Stimulated activated CD8-positive, alpha-beta memory T cell treated with anti-CD3 and anti-CD28 coated beads, Interleukin-2, amount 100 ng/mL, for 48 hours (primary cell): ENCODE measurements around the gene ASRGL1.
A peak's percentile ranks its signal among the peaks of the same experiment; 100 is the strongest.
"Not testable (repeated sequence)": the region's sequence is repeated elsewhere in the genome, so short reads cannot be mapped to it uniquely, and the experiment has no call there.

Source experiments
- DNase-seq, 2 donors: peaks; one replicate each; pipeline ENCODE4 v3.0.0-alpha.2; 2020; ENCODE audit warnings: low read depth in 2 of 2

Gene ASRGL1

DNA sequence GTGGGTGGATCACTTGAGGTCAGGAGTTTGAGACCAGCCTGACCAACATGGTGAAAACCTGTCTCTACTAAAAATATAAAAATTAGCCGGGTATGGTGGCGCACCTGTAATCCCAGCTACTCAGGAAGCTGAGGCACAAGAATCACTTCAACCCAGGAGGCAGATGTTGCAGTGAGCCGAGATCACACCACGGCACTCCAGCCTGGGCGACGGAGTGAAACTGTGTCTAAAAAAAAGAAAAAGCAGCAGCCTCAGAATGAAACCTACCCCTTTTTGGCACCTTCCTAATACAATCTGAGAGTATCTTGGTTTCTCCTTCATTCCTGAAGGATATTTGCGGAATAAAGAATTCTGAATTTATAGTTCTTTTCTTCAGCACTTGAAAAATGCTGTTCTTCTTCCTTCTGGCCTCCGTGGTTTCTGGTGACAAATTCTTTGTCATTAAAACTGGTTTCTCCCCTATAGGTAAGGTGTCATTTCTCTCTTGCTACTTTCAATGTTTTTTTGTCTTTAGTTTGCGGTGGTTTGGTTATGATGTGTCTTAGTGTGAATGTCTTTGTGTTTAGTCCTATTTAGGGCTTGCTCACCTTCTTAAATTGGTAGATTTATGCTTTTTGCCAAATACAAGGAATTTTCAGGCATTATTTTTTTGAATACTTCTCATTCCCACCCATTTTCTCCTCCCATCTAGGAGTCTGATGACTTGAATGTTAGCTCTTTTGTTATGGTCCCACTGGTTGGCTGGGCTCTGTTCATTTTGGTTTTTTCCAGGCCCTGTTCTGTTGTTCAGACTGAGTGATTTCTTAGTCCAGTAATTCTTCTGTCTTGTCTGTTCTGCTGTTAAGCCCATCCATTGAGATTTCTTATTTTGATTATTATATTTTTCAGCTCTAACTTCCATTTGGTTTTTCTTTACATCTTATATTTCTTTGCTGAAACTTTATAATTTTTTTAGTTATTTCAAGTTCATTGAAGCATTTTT is 15.4 kb downstream of the ASRGL1 start:
- DNase-seq: no peak

DNA sequence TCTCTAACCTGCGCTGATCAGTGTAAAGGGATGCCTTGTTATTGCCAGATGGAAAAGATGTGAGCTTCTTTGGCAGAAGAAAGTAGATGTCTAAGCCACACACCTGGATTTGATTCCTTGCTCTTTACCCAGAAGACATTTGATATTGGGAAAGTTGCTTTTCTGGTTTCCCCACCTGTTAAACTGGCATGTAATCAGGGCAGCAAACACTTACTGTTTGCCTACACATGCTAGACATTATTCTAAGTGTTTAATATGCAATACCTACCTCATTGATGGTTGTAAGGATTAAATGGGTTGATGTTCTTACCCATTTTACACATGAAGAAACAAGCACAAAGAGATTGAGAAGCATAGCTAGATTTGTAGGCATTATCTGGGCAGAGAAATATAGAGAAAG is 16.6 kb downstream of the ASRGL1 start:
- DNase-seq: no peak

DNA sequence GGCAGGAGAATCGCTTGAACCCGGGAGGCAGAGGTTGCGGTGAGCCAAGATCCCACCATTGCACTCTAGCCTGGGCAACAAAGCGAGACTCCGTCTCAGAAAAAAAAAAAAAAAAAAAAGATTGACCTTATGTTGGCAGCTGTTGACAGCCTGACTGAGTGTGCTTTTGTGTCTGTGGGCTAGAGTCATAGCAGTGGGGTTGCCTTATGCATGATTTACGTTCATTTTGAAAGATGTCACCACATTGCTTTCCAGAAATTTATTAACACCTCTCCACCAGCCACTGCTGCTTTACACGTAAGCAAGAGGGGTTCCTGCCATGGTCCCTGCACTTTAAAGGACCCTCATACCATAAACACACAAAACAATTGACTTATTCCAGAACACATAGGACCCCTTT is 21.0 kb downstream of the ASRGL1 start:
- DNase-seq: no peak

DNA sequence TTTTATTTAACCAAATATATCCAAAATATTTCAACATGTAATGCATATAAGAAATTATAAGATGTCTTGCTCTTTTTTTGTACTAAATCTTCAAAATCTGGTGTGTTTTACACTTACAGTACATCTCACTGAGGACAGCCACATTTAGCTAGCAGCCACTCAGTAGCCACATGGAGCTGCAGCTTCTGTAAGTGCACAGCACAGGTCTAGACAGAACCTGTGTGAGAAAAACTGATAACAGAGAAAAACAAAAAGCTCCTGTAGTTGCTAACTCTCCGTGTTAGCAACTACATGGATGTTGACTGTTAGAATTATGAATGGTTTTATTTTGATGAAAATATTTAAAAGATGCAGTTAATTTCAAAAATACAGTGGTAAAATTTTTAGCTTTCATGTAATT is 22.2 kb downstream of the ASRGL1 start:
- no peak for DNase-seq

DNA sequence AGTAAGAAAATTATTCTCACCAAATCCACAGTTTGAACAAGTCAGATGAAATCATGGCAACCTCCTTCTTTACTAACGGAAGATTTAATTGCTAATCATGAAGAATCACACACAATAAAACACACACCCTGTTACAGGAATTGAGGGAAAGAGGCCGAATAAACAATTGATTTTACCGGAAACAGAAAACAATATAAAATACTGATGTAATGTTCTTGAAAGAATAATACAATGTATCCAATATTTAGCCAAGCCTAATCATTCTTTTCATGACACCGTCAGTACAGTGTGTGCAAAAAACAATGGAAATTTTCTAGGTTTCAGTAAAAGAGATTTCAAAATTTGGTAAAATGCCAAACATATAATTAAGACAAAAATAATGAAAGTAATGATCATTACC is 23.4 kb downstream of the ASRGL1 start:
- no peak for DNase-seq

DNA sequence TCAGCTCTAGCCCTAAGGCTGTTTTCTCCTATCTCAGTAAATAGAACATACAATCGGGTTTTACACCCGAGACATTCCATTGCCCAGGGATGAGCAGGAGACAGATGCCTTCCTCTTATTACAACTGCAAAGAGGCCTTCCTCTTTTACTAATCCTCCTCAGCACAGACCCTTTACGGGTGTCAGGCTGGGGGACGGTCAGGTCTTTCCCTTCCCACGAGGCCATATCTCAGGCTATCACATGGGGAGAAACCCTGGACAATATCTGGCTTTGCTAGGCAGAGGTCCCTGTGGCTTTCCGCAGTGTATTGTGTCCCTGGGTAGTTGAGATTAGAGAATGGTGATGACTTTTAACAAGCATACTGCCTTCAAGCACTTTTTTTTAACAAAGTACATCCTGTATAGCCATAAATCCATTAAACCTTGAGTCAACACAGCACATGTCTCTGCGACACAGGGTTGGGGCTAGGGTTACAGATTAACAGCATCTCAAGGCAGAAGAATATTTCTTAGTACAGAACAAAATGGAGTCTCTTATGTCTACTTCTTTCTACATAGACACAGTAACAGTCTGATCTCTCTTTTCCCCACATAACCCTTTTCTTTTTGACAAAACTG is 31.7 kb downstream of the ASRGL1 start:
- DNase-seq: not testable (repeated sequence)

DNA sequence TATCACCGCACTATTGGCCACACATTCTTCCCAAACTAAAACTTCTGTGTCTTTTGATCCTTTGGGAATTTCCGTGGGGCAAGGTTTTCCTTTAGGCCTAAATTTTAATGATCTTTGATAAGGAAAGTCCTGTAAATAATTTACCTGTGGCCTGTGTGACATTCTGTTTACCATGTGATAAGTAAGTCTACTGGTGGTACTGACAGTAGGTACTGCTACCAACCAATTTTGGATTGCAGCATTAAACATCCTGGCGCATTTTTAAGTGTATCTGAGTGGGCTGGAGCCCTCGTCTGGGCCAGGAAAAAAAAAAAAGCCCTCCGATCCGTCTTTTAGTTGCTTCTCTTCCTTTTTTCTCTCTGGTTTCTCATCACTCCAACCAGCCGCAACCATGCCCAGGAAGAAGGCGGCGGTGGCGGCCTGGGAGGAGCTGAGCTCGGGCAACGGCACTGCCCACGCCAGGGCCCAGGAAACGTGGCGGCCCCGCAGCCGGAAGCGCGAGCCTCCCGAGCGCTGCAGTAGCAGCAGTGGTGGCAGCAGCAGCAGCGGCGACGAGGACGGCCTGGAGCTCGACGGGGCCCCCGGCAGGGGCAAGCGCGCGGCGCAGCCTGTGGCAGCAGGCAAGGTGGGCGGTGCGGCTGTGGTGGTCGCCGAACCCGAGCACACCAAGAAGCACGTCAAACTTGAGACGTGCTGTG is 33.6 kb downstream of the ASRGL1 start:
- DNase-seq: peak; percentile 17 to 20

DNA sequence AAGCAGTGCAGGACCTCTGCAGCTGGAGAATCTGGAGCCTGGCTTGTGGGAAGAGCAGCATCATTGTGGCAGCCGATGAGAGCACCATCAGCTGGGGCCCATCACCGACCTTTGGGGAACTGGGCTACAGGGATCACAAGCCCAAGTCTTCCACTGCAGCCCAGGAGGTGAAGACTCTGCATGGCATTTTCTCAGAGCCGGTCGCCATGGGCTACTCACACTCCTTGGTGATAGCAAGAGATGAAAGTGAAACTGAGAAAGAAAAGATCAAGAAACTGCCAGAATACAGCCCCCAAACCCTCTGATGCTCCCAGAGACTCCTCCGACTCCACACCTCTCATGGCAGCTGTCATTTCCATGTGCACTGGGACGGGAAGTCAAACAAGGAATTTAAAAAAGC is 35.6 kb downstream of the ASRGL1 start:
- no peak for DNase-seq

DNA sequence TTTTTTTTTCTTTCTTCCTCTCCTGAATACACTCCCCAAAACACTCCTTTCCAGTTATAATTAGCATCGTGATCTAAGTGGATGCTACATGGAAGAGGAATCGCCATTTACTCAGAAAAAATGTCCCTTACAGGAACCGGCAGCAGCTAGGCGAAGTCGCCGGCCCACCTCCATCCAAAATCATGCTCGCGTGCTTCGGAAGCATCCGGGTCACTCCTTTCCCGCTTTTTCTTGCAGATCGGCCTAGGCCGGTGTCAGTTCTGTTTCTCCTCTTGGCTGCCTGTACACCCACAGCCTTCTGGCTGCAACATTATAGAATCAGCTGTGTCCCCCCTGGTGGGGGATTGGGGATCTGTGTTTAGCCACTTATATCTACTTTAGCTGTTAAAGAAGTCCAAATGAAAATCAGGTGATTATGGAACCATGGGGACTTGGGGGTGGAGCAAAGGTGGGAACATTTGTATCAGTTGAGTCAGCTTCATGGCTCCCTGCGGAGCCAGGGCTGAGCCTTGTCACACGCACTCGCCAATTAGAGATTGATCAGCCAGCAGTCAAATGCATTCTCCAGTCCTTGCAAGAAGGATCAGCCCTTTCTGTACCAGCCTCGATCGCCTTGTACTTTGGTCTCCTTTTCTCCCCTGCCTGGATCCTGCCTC is 36.3 kb downstream of the ASRGL1 start:
- DNase-seq: no peak

DNA sequence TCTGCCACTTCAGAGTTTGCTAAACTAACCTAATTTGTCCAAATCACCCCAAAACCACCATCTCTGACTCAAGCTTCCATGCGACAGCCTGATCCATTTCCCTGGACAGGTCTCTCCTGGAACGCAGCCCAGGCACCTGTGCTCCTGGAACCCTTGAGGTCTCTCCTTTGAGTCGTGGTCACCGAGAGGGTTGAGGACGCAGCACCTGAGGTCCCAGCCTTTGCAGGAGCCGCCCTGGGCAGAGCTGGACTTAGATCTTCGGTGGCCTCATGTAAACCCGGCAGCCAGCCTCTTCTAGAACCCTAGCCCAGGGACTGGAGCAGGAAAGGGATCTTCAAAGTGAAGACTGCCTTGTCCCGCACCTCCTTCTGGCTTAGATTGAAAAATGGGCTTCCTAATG is 37.6 kb downstream of the ASRGL1 start:
- no peak for DNase-seq

DNA sequence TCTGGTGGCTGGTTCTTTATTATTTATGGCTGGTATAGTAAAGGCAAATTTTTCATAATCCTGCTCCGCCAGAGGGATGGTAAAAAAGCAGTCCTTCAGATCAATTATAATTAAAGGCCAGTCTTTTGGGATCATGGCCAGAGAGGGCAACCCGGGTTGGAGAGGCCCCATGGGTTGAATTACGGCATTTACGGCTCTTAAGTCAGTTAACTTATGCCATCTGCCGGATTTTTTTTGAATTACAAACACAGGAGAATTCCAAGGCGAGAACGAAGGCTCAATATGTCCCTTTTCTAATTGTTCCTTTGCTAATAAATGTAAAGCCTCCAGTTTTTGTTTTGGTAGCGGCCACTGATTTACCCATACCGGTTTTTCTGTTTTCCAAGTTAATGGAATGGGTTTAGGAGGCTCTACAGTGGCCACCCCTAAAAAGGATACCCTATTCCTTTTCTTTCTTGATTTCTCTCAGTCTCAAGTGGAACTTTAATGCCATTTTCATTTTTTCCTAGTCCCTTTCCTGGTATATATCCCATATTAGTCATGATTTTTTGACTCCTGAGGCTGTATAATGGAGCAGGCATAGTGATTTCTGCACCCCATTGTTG is 41.3 kb downstream of the ASRGL1 start:
- DNase-seq: not testable (repeated sequence)

DNA sequence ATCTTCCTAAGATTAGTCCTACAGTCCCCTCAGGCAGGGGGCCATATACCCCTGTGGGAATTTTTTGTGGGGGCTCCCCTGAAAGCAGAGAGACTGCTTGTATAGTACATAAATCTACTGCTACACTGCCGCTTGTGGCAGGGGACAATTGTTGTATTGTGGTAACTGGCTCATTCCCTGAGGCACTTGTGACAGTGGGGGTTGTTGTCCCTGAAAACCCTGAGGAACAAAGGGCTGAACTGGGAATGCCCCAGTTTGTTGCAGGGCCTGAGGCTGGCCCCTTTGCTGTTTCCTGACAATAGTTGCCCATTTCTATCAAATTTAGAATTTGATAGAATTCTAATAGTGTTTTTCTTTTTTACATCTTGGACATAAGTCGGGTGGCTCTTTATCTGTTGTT is 42.3 kb downstream of the ASRGL1 start:
- DNase-seq: not testable (repeated sequence)

DNA sequence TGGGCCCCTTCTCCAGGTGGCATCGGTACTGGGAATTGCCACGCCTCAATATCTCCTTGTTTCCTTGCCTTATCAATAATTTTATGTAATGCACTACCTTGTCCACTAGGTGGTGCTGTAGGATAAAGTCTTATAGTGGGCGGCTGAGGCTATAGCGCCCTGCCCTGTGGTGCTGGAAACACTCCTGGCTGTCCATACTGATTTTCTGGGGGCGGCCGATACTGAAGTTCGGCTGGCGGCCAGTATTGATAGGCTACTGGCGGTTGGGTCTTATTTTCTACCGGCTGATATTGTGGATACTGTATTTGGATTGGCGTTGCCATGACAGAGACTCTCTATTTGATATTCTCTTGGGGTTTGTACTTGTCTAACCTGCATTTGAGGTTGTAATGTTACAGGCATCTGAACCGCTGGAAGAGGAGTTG is 43.6 kb downstream of the ASRGL1 start:
- not testable (repeated sequence) for DNase-seq

DNA sequence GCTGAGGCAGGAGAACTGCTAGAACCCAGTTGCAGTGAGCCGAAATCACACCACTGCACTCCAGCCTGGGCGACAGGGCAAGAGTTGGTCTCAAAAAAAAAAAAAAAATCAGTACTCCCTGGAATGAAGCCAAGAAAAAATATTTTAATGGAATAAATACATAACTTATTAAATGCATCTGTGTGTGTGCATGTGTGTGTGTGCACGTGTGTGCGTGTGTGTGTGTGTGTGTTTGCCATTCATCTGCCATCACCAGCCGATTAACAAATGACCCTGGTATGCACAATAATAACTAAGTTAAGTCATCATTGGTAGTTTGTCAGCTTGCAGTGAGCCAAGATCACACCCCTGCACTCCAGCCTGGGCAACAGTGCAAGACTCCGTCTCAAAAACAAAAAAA is 46.6 kb downstream of the ASRGL1 start:
- DNase-seq: no peak

DNA sequence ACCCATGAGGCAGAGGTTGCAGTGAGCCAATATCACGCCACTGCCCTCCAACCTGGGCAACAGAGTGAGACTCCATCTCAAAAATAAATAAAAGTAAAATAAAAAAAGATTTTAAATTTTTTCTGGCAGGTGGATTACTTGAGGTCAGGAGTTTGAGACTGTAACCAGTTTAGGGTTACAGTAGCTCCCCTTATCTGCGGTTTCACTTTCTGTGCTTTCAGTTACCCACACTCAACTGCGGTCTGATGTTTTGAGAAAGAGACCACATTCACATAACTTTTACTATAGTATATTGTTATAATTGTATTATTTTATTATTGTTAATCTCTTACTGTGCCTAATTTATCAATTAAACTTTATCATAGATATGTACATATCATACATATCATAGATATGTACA is 48.8 kb downstream of the ASRGL1 start:
- DNase-seq: not testable (repeated sequence)

DNA sequence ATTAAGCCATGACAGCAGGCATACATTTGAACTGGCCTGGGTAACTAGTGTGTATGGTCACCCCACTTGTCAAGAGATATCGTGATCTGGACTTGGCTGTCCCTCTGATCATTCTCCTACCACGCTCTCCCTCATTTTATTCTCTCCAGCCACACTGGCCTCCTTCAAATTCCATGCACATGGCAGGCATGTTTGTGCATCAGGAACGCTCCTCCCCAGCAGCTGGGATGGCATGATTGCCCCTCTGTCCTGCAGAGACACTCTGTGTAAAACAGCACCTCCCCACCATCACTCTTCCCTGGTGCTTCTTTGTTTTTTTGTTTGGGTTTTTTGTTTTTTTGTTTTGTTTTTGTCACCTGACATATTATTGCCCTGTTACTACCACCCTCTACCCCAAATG is 50.1 kb downstream of the ASRGL1 start:
- no peak for DNase-seq

DNA sequence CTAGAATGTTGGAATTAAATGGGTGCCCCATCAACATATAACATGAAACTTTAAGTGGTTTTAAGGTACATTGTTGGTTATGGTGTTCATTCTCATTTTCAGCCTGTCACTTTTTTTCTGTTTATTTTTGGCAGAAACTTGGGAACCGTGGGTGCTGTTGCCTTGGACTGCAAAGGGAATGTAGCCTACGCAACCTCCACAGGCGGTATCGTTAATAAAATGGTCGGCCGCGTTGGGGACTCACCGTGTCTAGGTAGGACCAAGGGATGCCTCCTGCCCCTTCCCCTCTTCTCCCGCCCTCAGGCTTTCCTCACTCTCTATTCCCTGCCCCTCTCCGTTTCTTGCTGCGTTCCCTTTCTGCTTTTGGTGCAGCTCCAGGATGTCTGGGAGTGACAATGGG is 51.8 kb downstream of the ASRGL1 start:
- no peak for DNase-seq

DNA sequence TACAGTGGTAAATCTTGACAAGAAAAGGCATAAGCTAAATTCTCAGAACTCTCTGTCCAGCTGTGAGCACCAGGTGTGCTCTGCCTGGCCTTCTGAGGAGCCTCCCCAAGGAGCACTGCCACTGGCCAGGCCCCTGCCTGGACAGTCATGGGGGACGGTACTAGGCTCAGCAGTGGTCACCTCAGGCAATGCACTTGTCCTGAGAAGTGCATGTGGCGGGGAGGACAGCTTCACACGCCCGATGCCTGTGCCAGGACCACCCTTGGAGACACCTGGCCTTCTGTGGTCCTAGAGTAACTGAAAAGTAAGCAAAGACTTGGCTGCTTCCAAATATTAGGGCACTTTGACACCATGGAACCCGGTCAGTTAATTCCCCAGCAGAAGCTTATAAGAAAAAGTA is 53.0 kb downstream of the ASRGL1 start:
- no peak for DNase-seq

DNA sequence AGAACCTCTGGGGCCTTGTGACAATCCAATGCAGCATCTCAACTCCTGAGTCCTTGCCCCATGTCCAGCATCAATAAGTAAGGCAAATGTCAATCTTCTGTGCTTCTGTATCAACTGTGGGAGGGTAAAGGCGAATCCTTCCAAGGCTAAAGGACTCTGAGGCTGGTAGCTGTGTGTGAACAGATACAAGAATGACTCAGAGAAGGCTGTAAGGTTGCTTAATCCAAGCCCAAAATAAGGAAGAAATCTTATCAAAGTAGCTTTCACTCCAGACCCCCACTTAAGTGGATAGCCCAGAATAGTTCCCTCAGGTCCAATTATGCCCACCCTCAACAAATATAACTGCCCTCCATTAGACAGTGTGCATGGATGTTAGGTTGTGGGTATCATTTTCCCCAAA is 53.5 kb downstream of the ASRGL1 start:
- DNase-seq: no peak

DNA sequence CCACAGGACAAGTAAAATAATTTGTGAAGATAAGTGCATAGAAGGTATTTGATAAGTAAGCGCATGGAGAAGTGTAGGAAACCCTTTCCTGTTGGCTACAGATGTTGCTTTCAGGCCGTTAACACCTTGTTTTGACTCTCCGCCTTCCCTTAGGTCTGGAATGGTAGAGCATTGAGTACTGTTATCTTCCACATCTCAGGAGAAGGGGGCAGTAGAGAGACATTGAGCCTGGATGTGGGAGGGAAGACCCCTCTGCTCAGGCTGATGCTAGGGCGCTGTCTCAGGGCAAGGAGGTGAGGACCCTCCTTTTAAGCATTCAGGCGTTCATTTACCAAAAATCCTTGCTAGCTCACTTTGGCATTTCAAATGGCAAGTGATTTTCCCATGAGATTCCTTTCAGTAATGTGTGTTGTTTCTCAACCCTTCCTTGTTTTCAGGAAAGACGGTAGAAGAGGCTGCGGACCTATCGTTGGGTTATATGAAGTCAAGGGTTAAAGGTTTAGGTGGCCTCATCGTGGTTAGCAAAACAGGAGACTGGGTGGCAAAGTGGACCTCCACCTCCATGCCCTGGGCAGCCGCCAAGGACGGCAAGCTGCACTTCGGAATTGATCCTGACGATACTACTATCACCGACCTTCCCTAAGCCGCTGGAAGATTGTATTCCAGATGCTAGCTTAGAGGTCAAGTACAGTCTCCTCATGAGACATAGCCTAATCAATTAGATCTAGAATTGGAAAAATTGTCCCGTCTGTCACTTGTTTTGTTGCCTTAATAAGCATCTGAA is 54.6 kb downstream of the ASRGL1 start:
- no peak for DNase-seq

DNA sequence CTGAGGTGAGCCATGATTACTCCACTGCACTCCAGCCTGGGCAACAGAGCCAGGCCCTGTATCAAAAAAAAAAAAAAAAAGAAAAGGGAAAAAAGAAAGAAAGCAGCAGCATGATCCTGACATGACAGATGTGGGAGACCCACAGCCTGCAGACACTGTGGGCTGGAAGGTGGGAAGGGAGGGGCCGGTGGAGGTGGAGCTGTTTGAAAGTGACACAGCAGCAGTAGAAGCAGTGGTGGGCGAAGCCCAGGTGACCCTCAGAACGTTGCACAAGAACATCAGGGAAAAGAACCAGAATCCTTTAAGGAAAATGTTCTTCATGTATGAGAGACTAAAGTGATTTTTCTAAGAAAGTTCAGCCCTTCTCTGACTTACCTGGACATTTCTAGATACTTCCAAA is 55.3 kb downstream of the ASRGL1 start:
- no peak for DNase-seq
